SW 1271 (cell line): ENCODE results near the gene SUZ12.
"Not testable (repeated sequence)": the region's sequence is repeated elsewhere in the genome, so short reads cannot be mapped to it uniquely, and the experiment has no call there.

Experiments used
- DNase-seq, 2 experiments: peaks; one replicate each; lab custom pipeline; 2025; lab: John Stamatoyannopoulos, UW

SUZ12 gene

GRCh38 chr17:31951953-31952352 lies 15.1 kb downstream of the SUZ12 start:
- DNase-seq, result not testable (repeated sequence)

- not testable (repeated sequence) for DNase-seq
Measured at GRCh38 chr17:31964131-31964530, 27.3 kb downstream of the SUZ12 start.

- DNase-seq, result no peak
Measured at GRCh38 chr17:31967648-31968047, 30.8 kb downstream of the SUZ12 start.

- not testable (repeated sequence) for DNase-seq
Measured at GRCh38 chr17:31970416-31970815, 33.6 kb downstream of the SUZ12 start.

GRCh38 chr17:31974269-31975071 lies 37.7 kb downstream of the SUZ12 start:
- not testable (repeated sequence) for DNase-seq

GRCh38 chr17:31975391-31975790 lies 38.6 kb downstream of the SUZ12 start:
- not testable (repeated sequence) for DNase-seq

- not testable (repeated sequence) for DNase-seq
Measured at GRCh38 chr17:31991821-31992220, 55.0 kb downstream of the SUZ12 start.

- no peak for DNase-seq
Measured at GRCh38 chr17:31997005-31997404, 60.2 kb downstream of the SUZ12 start.

GRCh38 chr17:32006957-32007462 lies 70.2 kb downstream of the SUZ12 start, which contains the start of gene LRRC37B:
TSS of gene LRRC37B (plus strand) at chr17:32007383. CDS start at chr17:32021393, 14,010 bp downstream.
- peak; percentile 19 to 77 for DNase-seq

- no peak for DNase-seq
Measured at GRCh38 chr17:32007463-32008298, 70.9 kb downstream of the SUZ12 start.

GRCh38 chr17:32009262-32009542 lies 72.4 kb downstream of the SUZ12 start:
- DNase-seq, result no peak

GRCh38 chr17:32010114-32010513 lies 73.3 kb downstream of the SUZ12 start:
- no peak for DNase-seq

GRCh38 chr17:32015245-32016013 lies 78.6 kb downstream of the SUZ12 start:
- DNase-seq, result no peak

GRCh38 chr17:32016231-32016630 lies 79.4 kb downstream of the SUZ12 start:
- DNase-seq, result no peak

- no peak for DNase-seq
Measured at GRCh38 chr17:32019228-32019627, 82.4 kb downstream of the SUZ12 start.

- DNase-seq, result no peak
Measured at GRCh38 chr17:32020943-32021614, 84.3 kb downstream of the SUZ12 start.

- DNase-seq, result no peak
Measured at GRCh38 chr17:32021615-32021955, 84.8 kb downstream of the SUZ12 start.

- not testable (repeated sequence) for DNase-seq
Measured at GRCh38 chr17:32022554-32022953, 85.7 kb downstream of the SUZ12 start.

GRCh38 chr17:32027271-32027670 lies 90.5 kb downstream of the SUZ12 start:
- not testable (repeated sequence) for DNase-seq

GRCh38 chr17:32033223-32033622 lies 96.4 kb downstream of the SUZ12 start:
- no peak for DNase-seq

- not testable (repeated sequence) for DNase-seq
Measured at GRCh38 chr17:32033812-32034211, 97.0 kb downstream of the SUZ12 start.

- DNase-seq, result not testable (repeated sequence)
Measured at GRCh38 chr17:32040246-32040645, 103.4 kb downstream of the SUZ12 start.
